Measurements from ENCODE around the gene ZNF423. TPM values are rescaled to one million over a fixed set of nuclear protein-coding genes. Genes with fewer than 3 reads are reported as not detected.

The ZNF423 gene
- polyA plus RNA-seq, 1 donor from 2014 or later = 4.5 TPM

DNA sequence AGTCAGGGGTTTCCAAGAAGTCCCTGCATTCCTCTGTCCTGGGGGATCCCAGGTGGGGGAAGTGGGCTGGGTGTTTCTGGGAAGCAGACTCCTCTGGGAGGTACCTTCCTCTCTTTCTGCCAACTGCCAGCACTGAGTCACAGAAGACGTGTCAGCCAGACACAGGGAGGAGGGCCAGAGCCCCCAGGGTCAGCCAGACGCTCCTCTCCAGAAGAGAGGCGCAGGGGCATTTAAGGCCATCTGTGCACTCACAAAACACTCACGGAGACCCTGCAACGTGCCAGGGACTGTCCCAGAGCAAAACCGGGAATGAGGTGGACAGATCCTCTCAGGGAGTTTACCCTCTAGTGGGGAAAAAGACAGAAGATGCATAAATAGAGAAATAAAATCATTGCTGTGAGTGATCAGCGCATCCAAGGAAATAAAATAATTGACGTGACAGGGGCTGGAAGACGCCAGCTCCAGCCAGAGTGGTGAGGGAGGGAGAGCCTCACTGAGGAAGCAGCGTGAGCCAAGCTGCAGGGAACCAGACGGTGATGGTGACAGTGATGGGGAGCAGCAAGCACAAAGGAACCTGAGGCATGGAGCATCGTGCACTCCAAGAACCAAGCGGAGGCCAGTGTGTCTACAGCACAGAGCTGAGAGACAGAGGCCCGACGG is 105.4 kb downstream of the ZNF423 start:
- Histone ChIP-seq H3K36me3 (ENCODE audit: insufficient read depth, low read length) (no peaks in the 10 kb centered on the region), H2AFZ (ENCODE audit: low read depth, low read length) (no peak overlapping the region), H3K4me2 (ENCODE audit: low read length) (peak overlapping the region; percentile 6), H3K27ac (ENCODE audit: low read length) (no peak overlapping the region), H3K9me2 (ENCODE audit: insufficient read depth, low read length) (no peaks in the 10 kb centered on the region), H3K27me3 (ENCODE audit: insufficient read depth, low read depth, low read length) (peaks cover 9% of the 10 kb centered on the region), H3F3A (ENCODE audit: insufficient read depth, low read length, poor library complexity, severe bottlenecking) (peaks cover 2% of the 10 kb centered on the region), H3K79me2 (replicated peaks; ENCODE audit: insufficient read depth, low read length) (peaks cover 15% of the 10 kb centered on the region), H3K4me3 (ENCODE audit: low read length) (no peak overlapping the region), H4K20me1 (ENCODE audit: insufficient read depth) (no peaks in the 10 kb centered on the region), H3K9me3 (ENCODE audit: low read length) (no peaks in the 10 kb centered on the region), H3K9ac (ENCODE audit: low read length) (no peak overlapping the region)
- TF ChIP-seq RAD21 (conservative IDR thresholded peaks at IDR 0.05) = peak; percentile 22
- TF ChIP-seq EP300 (conservative IDR thresholded peaks at IDR 0.05; ENCODE audit: poor library complexity, severe bottlenecking) = peak; percentile 35
- TF ChIP-seq, protein P1, sequence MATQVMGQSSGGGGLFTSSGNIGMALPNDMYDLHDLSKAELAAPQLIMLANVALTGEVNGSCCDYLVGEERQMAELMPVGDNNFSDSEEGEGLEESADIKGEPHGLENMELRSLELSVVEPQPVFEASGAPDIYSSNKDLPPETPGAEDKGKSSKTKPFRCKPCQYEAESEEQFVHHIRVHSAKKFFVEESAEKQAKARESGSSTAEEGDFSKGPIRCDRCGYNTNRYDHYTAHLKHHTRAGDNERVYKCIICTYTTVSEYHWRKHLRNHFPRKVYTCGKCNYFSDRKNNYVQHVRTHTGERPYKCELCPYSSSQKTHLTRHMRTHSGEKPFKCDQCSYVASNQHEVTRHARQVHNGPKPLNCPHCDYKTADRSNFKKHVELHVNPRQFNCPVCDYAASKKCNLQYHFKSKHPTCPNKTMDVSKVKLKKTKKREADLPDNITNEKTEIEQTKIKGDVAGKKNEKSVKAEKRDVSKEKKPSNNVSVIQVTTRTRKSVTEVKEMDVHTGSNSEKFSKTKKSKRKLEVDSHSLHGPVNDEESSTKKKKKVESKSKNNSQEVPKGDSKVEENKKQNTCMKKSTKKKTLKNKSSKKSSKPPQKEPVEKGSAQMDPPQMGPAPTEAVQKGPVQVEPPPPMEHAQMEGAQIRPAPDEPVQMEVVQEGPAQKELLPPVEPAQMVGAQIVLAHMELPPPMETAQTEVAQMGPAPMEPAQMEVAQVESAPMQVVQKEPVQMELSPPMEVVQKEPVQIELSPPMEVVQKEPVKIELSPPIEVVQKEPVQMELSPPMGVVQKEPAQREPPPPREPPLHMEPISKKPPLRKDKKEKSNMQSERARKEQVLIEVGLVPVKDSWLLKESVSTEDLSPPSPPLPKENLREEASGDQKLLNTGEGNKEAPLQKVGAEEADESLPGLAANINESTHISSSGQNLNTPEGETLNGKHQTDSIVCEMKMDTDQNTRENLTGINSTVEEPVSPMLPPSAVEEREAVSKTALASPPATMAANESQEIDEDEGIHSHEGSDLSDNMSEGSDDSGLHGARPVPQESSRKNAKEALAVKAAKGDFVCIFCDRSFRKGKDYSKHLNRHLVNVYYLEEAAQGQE (IDR thresholded peaks at IDR 0.05; ENCODE audit: borderline replicate concordance) = no peak
- peak; percentile 35 for TF ChIP-seq POLR2AphosphoS5 (IDR thresholded peaks at IDR 0.05)

DNA sequence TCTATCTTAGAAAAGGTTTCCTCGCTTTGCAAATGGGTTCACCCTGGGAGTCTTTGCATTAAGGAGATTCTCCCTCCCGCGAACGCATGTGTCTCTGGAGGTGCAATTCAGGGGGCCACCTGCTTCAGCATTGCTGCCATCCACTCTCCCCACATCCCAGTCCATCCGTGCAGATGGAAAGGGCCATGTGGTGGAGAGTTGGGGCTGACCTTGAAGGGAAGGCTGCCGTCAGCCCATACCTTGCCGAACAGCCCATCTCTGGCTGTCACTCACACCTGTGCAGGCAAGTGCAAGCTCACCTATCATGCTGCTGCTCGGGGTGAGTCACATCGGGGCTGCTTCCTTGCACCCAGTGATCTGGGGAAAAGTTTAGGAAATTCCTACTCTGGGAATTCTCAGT is 106.1 kb downstream of the ZNF423 start:
- Histone ChIP-seq H3K9me2 (ENCODE audit: insufficient read depth, low read length) (no peaks in the 10 kb centered on the region), H3K9me3 (ENCODE audit: low read length) (no peaks in the 10 kb centered on the region), H2AFZ (ENCODE audit: low read depth, low read length) (no peak overlapping the region), H3K9ac (ENCODE audit: low read length) (no peak overlapping the region), H3K4me2 (ENCODE audit: low read length) (no peak overlapping the region), H3F3A (ENCODE audit: insufficient read depth, low read length, poor library complexity, severe bottlenecking) (no peaks in the 10 kb centered on the region), H4K20me1 (ENCODE audit: insufficient read depth) (no peaks in the 10 kb centered on the region), H3K79me2 (replicated peaks; ENCODE audit: insufficient read depth, low read length) (peaks cover 15% of the 10 kb centered on the region), H3K36me3 (ENCODE audit: insufficient read depth, low read length) (no peaks in the 10 kb centered on the region), H3K4me3 (ENCODE audit: low read length) (no peak overlapping the region), H3K27ac (ENCODE audit: low read length) (no peak overlapping the region), H3K27me3 (ENCODE audit: insufficient read depth, low read depth, low read length) (peaks cover 5% of the 10 kb centered on the region)
- TF ChIP-seq MXI1 (conservative IDR thresholded peaks at IDR 0.05; ENCODE audit: poor library complexity, severe bottlenecking) (no peak), RAD21 (conservative IDR thresholded peaks at IDR 0.05) (no peak)

DNA sequence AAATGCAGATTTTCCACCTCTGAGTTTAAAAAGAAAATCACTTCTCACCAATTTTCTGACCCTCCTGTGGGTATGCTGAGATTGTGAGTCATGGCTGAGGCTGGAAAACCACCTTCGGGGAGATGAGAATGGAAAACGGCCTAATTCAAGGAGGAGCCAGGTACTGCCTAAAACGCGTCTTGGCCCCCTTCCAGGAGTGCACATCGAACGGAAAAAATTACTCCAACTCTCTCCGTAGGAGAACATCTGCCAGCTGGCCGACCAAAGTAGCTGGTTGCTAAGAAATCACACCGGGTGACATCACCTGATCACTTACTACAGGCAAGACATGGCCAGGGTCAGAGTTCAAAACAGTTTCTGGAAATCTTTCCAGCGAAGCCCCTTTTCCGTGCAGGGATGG is 107.6 kb downstream of the ZNF423 start:
- Histone ChIP-seq H3K27me3 (ENCODE audit: insufficient read depth, low read depth, low read length) (no peaks in the 10 kb centered on the region), H3K9ac (ENCODE audit: low read length) (no peak overlapping the region), H3K27ac (ENCODE audit: low read length) (no peak overlapping the region), H2AFZ (ENCODE audit: low read depth, low read length) (no peak overlapping the region), H3K9me3 (ENCODE audit: low read length) (no peaks in the 10 kb centered on the region), H3K79me2 (replicated peaks; ENCODE audit: insufficient read depth, low read length) (peaks cover 15% of the 10 kb centered on the region), H3K4me3 (ENCODE audit: low read length) (no peak overlapping the region), H3K9me2 (ENCODE audit: insufficient read depth, low read length) (no peaks in the 10 kb centered on the region), H3K36me3 (ENCODE audit: insufficient read depth, low read length) (no peaks in the 10 kb centered on the region), H4K20me1 (ENCODE audit: insufficient read depth) (no peaks in the 10 kb centered on the region), H3F3A (ENCODE audit: insufficient read depth, low read length, poor library complexity, severe bottlenecking) (no peaks in the 10 kb centered on the region), H3K4me2 (ENCODE audit: low read length) (no peak overlapping the region)
- TF ChIP-seq, protein P2, sequence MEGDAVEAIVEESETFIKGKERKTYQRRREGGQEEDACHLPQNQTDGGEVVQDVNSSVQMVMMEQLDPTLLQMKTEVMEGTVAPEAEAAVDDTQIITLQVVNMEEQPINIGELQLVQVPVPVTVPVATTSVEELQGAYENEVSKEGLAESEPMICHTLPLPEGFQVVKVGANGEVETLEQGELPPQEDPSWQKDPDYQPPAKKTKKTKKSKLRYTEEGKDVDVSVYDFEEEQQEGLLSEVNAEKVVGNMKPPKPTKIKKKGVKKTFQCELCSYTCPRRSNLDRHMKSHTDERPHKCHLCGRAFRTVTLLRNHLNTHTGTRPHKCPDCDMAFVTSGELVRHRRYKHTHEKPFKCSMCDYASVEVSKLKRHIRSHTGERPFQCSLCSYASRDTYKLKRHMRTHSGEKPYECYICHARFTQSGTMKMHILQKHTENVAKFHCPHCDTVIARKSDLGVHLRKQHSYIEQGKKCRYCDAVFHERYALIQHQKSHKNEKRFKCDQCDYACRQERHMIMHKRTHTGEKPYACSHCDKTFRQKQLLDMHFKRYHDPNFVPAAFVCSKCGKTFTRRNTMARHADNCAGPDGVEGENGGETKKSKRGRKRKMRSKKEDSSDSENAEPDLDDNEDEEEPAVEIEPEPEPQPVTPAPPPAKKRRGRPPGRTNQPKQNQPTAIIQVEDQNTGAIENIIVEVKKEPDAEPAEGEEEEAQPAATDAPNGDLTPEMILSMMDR (IDR thresholded peaks at IDR 0.05; ENCODE audit: poor library complexity, severe bottlenecking) = no peak
- no peak for TF ChIP-seq EZH2 (IDR thresholded peaks at IDR 0.05; ENCODE audit: borderline replicate concordance, insufficient read depth, low read length, poor library complexity, severe bottlenecking)
- no peak for TF ChIP-seq POLR2AphosphoS5 (IDR thresholded peaks at IDR 0.05)
- no peak for TF ChIP-seq TAF1 (IDR thresholded peaks at IDR 0.05; ENCODE audit: low read depth)
- TF ChIP-seq, protein P1 (IDR thresholded peaks at IDR 0.05; ENCODE audit: borderline replicate concordance) = no peak
- no peak for TF ChIP-seq SMC3 (conservative IDR thresholded peaks at IDR 0.05; ENCODE audit: poor library complexity)
- no peak for TF ChIP-seq RAD21 (conservative IDR thresholded peaks at IDR 0.05)
- TF ChIP-seq MXI1 (conservative IDR thresholded peaks at IDR 0.05; ENCODE audit: poor library complexity, severe bottlenecking) = no peak
- TF ChIP-seq EP300 (conservative IDR thresholded peaks at IDR 0.05; ENCODE audit: poor library complexity, severe bottlenecking) = no peak
